NCI-H510A (cell line): ENCODE data around the gene OTUD4.
"Not testable (repeated sequence)": the region's sequence is repeated elsewhere in the genome, so short reads cannot be mapped to it uniquely, and the experiment has no call there.

ENCODE experiments used
- DNase-seq: peaks from one replicate; lab custom pipeline; 2025; lab: John Stamatoyannopoulos, UW

The OTUD4 gene

GRCh38 chr4:145179281-145179860, 1.0 kb downstream of the OTUD4 start:
- peak; percentile 1 for DNase-seq

DNA sequence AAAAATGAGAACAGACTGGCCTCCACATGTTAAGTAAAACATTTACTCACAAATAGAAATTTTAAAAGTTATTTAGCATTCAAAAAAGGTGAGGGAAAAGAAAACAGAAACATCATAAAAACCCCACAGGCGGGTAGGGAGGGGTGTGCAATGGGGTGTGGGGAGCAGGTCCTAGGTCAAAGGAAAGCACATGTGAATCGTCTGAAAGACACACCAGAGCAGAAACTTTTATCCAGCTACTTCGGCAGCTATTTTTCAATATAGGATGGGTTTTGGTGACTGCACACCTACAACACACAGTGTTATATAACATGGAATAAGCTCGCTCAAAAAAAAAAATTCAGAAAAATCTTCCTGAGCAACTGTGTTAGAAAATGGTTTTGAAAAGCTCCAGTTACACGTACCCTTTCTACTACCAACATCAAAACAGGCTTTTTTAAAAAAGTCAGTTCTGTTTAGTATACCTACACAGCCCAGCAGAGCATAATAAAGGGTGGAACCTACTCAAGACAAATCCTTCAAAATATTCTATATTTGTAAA, 1.6 kb downstream of the OTUD4 start:
- DNase-seq, result no peak

GRCh38 chr4:145177906-145178538, 2.4 kb downstream of the OTUD4 start:
- no peak for DNase-seq

GRCh38 chr4:145177511-145177905, 2.9 kb downstream of the OTUD4 start:
- DNase-seq, result no peak

DNA sequence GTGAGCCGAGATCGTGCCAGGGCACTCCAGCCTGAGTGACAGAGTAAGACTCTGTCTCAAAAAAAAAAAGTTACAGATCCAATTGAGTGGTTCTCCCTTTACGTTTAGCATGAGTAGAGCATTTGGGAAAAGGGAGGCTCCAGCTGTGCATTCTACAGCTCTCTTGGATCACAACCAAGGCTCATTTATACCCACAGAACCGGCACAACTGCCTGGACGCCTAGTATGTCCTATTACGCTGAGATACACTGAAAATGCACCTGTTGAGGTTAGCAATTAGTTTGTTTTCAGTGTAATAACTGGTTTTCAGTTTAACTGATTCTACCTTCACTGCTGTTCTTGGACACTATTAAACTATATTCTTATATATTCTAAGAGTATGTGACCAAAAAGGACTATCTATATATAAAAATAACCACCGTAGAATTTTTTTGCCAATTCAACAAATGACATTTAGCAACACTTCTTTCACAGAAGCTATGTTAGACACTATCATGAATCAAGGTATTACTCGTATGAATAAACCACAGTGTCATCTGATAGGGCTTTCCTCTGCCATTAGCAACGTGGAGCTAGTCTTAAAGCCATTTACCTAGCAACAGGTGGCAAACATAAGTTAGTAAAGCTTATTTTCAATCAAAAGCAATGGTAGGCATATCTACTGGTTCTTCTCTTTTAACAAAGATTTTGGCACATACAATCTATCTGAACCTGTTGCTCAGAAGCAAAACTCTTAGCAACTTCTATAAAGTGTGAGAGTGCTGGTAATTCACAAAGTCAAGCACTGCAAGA, 3.6 kb downstream of the OTUD4 start:
- DNase-seq, result no peak

- DNase-seq, result peak; percentile 42
Measured at GRCh38 chr4:145171911-145172310, 8.5 kb downstream of the OTUD4 start.

DNA sequence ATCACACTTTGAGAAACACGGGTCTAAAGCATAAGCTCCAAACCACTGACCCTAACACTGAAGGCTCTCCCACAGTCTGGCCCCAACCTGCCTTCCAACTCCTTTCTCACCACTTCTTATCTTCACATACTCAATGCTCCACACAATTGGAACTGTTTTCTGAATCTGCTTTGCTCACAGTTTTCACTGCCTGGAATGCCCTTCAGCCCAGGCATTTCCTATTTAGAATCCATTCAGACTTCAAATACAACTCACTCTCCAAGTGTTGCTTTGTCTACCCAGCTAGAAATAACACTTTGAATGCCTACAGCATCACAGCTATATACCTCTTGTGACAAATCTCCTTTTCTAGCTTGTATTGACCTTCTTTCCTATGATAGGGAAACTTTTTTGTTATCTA, 10.2 kb downstream of the OTUD4 start:
- DNase-seq, result no peak

- no peak for DNase-seq
Measured at GRCh38 chr4:145168581-145169187, 11.7 kb downstream of the OTUD4 start.

GRCh38 chr4:145167887-145168286, 12.5 kb downstream of the OTUD4 start:
- DNase-seq, result no peak

GRCh38 chr4:145161549-145161948, 18.8 kb downstream of the OTUD4 start:
- DNase-seq, result no peak

DNA sequence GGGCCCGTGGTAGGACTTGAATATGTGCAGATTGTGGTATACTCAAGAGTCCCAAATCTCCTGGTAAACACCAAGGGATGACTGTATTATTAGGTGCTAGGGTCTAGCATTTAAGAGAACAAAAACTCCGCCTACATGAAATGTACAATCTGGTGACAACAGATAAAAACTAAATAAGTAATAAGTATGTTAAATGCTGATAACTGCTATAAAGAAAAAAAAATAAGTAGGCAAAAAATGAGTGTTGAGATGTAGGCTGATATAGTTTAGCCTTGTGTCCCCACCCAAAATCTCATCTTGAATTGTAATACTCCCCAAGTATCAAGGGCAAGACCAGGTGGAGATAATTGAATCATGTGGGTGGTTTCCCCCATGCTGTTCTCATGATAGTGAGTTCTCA, 23.4 kb downstream of the OTUD4 start:
- DNase-seq, result no peak

DNA sequence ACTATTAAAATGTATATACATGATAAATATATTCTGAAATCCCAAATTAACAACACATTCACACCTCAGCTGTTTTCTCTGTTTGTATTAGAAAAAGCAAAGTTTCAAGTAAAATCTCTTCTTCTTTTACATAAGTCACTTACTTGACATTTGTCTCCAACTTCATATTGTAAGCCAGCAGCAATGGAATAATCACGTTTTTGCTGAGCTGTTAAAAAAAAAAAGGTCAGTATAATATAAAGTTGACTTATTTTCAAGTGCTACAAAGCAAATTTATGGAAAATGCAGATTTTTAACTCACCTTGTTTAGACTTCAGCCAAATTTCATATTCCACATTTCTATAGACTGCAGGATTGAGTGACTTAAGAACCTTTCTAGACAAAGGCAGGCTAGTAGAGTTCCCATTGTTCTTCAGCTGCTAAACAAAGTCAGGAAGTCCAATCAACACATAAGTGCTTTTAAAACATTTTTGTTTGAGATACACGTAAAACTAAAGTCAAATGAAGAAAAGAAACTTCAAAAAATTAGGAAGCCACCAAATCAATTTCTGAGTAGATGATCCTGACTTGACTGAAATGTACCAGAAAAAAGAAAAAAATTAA, 25.0 kb downstream of the OTUD4 start:
- DNase-seq, result no peak

GRCh38 chr4:145154573-145154972, 25.8 kb downstream of the OTUD4 start:
- DNase-seq, result no peak

GRCh38 chr4:145153904-145154298, 26.5 kb downstream of the OTUD4 start:
- DNase-seq, result no peak

DNA sequence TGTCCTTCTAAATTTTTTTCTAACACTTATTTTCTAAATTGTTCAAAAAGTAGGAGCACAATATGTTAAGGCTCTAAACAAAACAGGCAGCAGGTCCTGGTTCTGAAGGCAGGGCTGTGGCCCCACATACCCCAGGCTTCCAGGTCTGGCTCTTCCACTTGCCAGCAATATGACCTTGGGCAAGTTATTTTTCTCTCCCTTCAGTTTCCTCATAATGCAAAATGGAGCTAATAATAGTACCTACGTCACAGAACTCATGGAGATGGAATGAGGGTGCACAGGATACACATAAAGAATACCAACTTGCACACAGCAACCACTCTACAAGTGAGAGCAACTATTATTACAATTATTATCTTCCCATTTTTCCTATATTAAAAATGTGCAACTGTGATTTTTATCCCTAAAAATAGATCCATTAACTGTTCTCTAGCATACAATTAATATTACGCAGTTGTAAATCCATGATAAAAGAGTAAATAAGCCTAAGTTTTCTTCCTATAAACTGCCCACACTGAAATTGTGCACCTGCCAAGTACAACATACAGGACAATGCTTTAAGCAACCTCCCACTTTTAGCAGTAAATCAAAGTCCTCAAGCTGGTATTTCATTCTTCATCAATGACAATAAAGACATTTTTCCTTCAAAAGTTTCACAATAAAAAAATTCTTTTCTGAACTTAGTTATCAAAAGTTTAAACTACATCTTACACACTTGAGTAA, 27.0 kb downstream of the OTUD4 start:
- DNase-seq, result no peak

DNA sequence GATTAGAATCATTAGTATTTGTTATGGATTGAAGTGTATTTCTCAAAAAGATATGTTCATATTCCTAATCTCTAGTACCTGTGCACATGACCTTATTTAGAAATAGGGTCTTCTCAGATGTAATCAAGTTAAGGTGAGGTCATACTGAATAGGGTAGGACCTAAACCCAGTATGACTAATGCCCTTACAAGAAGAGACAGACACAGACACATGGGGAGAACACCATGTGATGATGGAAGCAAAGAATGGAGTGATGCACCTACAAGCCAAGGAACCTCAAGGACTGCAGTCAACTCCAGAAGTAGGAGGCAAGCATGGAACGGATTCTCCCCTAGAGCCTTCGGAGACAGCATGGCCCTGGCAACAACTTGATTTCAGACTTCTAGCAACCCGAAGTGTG, 31.4 kb downstream of the OTUD4 start:
- DNase-seq, result no peak

GRCh38 chr4:145136219-145136618, 44.2 kb downstream of the OTUD4 start:
- DNase-seq, result not testable (repeated sequence)

GRCh38 chr4:145132511-145133098, 47.8 kb downstream of the OTUD4 start:
- DNase-seq, result no peak

DNA sequence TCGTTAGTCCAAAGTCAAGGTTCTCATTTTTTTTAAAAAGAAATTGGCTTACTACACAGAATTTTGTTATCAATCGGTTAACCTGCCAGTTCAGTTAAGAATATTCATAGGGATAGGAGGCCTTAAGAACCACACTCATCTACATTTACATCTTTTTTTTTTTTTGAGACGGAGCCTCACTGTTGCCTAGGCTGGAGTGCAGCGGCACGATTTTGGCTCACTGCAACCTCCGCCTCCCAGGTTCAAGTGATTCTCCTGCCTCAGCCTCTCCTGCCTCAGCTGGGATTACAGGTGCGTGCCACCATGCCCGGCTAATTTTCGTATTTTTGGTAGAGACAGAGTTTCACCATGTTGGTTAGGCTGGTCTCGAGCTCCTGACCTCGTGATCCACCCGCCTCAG, 48.5 kb downstream of the OTUD4 start:
- DNase-seq, result no peak

- DNase-seq, result no peak
Measured at GRCh38 chr4:145130788-145131399, 49.5 kb downstream of the OTUD4 start.

DNA sequence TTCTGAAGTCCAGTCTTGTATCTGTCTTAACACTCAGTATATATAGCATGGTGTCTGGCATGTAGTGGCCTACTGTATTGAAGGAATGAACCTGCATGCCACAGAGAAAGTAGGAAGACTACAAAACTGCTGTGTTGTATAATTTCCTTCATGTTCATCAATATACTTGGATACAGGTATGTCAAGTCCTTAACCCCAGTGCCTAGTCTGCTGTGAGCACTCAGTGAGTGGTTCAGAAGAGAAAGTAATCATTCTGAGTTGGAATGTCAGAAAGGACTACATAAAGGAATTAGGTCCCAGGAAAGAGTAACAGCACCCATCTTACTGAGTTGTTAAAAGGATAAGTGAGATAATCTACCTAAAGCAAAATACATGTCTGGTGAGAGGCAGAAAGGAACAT, 50.3 kb downstream of the OTUD4 start:
- DNase-seq, result no peak
